ENCODE results near the gene SPG21.

The SPG21 gene

DNA sequence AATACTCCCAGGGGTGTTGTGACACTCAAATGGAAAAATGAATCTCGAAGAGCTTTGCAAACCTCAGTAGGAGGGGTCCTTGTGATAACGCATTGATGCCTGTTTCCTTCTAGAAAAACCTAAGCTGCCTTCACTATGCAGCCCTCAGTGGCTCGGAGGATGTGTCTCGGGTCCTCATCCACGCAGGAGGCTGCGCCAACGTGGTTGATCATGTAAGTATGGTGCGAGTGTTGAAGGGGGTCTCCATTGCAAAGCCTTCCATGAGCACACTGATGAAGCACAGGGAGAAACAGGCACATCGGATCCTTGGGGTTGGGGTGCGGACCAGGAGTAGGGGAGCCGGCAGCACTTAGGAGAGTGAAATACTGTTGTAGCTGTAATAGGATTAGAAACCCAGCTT is 55.7 kb downstream of the SPG21 start:
- DNase-seq = no peak

DNA sequence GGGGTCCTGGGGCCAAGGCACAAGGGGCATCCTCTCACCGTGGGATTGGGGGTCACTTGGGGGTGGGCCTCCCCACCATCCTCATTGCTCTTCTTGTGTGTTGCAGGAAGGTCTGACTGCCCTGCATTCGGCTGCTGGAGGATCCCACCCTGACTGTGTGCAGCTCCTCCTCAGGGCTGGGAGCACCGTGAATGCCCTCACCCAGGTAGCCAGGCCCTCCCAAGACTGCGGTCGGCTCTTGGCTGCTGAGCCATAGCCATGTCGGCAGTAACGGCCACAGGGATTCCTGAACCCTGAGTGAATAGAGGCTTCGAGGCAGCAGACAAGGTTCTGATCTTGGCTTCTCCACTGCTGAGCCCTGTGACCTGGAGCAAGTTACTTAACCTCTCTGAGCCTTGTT is 58.3 kb downstream of the SPG21 start:
- DNase-seq = no peak

GRCh38 chr15:64930778-64931371 is 58.8 kb downstream of the SPG21 start:
- no peak for DNase-seq

GRCh38 chr15:64930019-64930652 is 59.6 kb downstream of the SPG21 start:
- no peak for DNase-seq

DNA sequence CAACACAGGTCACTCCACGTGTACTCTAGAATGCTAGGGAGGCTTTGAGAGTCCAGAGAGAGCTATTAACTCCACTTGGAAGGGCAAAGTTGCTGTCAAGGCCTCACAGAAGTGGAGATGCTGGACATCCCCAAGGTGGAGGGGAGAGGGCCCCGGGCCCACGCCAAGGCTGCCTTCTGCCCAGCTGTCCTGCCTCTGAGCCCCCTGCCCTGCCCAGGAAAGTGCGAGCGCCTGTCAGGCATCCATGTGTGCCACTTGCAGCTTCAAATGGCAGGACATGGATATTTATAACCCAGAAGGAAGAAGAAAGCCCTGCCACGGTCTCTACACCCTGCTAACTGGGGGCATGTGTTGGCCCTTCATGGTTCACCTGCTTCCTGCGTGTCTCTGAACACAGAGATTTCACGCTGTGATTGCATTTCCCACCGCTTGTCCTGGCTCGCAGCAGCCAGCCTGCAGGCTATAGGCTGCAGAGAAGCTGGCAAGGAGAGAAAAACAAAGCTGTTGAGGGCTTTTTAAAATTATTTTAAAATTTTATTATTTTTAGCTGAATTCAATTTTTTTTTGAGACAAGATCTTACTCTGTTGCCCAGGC is 61.0 kb downstream of the SPG21 start:
- DNase-seq = no peak

DNA sequence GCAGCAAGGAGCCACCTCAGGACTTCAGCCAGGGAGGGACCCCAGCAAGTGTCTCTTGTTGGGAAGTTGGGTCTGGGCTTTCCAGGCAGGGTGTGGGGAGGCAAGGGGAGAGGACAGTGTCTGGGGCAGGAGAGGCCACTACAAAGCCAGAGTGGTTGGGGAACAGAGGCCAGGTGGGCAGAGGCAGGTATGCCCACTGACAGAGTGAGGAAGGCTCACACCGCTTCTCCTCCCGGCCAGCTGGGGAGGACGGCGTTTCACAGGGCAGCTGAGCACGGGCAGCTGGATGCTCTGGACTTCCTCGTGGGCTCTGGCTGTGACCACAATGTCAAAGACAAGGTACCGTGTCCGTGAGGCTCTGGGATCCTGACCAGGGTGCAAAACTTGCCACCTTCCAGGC is 63.1 kb downstream of the SPG21 start:
- DNase-seq = no peak

GRCh38 chr15:64925335-64926330 is 64.1 kb downstream of the SPG21 start:
- DNase-seq = no peak

DNA sequence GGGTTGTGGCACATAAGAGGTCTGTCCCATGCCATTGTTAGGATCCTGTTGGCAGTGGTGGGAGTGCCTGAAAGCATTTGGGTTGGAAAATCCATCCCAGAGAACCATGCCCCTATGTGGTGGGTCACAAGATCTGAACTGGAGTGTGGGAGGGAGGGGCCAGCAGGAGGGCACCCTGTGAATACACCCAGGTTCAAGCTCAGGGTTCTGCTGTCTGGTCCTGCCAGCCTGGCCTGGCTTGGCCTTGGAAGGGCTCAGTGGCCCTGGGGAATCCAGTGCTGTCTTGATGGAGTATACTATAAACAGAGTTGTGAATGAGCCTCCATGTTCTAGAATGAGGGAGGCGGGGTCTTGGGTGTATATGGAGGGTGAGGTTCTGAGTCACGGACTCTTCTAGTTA is 66.2 kb downstream of the SPG21 start:
- DNase-seq = no peak

DNA sequence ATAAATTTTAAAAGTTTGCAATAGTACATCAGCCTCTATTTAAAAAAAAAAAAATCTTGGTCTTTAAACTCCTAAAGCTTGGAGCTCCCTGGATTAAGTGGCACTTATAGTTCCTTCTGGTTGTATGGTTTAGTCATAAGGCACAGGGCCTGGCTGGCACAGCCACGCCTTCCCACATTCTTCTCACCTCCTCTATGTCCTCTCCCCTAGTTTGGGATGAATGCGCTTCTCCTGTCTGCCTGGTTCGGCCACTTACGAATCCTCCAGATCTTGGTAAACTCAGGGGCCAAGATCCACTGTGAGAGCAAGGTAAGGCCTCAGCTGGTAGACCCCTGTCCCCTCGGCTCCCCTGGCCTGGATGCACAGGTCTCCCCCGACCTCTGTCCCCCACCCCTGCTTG is 68.0 kb downstream of the SPG21 start:
- DNase-seq = no peak

DNA sequence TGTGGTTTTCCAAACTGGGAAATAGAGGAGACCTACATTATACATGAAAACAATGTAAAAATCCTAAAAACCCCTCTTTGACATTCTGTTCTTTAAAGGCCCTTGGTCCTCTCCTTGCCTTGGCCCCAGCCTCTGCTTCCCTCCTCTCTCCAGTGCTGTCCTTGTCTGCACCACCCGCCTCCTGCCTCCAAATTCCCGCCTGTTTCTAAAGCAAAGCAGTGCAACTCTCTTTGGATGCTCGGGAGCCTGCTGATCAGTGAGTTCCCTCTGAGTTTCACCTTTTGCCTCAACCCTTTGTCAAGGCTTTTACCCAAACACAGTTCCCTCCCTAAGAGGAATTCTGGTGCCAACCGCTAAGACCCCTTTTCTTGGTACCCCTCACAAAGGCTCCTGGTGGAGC is 70.0 kb downstream of the SPG21 start:
- DNase-seq = no peak

DNA sequence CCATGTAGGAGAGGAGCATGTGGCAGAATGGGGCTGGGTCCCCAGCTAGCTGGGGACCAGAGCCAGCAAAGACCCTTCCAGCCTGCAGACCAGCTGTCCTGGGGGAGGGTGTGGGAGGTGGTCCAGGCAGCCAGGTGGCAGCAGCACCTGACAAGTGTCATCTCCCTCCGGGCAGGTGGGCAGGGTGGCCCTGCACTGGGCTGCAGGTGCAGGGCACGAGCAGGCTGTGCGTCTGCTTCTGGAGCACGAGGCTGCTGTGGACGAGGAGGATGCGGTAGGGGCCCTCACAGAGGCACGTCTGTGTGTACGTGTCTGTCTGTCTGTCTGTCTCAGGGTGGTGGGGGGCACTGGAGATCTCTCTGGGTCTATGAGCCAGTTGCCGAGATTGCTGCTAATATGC is 72.5 kb downstream of the SPG21 start:
- no peak for DNase-seq

DNA sequence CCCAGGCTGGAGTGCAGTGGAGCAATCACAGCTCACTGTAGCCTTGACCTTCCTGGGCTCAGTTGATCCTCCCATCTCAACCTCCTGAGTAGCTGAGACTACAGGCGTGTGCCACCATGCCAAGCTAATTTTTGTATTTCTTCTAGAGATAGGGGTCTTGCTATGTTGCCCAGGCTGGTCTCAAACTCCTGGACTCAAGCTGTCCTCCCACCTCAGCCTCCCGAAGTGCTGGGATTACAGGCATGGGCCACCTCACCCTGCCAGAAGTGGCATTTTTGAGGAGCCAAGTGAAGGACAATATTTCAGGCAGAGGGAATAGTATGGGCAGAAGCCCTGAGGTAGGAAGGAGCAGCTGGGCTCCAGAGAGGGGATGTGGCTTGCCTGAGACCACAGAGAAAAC is 73.3 kb downstream of the SPG21 start:
- DNase-seq = no peak

DNA sequence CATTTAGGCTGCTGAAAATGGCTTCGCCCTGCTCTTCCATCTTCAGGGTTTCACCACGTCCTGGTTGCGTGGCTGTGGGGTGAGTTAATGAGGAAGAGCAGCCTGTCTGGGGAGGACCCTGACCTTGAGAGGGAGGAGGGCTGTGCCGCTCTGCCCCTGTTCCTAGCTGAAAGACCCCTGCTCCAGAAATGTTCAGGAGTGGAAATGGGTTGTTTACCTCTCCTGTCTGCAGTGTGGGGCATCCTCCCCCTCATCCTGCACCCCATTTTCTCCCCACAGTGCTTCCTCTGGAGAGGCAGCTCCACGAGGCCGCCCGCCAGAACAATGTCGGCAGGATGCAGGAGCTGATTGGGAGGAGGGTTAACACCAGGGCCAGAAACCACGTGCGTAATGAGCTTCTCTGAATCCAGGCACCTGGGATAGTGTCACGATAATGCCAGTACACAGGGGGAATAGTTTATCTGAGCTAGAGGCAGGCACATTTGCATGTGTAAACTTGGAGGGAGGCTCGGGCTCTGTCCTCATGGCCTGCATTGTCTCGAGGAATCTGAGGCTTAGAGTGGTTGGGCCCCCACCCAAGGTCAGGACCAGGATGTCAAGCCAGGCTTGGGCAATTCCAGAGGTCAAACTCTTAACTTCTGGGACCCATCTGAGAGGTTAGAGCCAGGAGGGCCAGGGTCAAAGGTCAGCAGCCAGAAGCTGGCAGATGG is 74.0 kb downstream of the SPG21 start:
- DNase-seq = no peak

Data from AML-193 (cell line).